Tibial nerve (tissue), 4 donors: ENCODE data around the gene SYCP2L. TPM values are rescaled to one million over a fixed set of nuclear protein-coding genes. Genes with fewer than 3 reads are reported as not detected.
"Not testable (repeated sequence)": the region's sequence is repeated elsewhere in the genome, so short reads cannot be mapped to it uniquely, and the experiment has no call there.

Experiments
- DNase-seq, 2 donors: peaks; one replicate each; pipeline ENCODE4 v3.0.0-alpha.2; 2019; ENCODE audit warnings: low spot score in 2 of 2
- H3K27ac ChIP-seq, 4 donors: fragments of 200-600 bp; sonication (generic) in 3 of 4; one replicate each; pipeline ENCODE4 v1.5.1; 2017 to 2019; ENCODE audit warnings: mild to moderate bottlenecking in 1 of 4
- H3K27me3 ChIP-seq, 2 donors: fragments of 200-600 bp; sonication (generic) in 1 of 2; one replicate each; pipeline versions ENCODE4 v1.5.1 to v1.6.0; 2017 to 2019
- H3K36me3 ChIP-seq, 3 donors: fragments of 200-600 bp; sonication (generic); one replicate each; pipeline ENCODE4 v1.5.1; 2018 to 2019
- H3K4me1 ChIP-seq, 4 donors: fragments of 200-600 bp; sonication (generic) in 3 of 4; one replicate each; pipeline ENCODE4 v1.5.1; 2017 to 2019
- H3K4me3 ChIP-seq, 4 donors: fragments of 200-600 bp; sonication (generic) in 3 of 4; one replicate each; pipeline ENCODE4 v1.5.1; 2017 to 2019; ENCODE audit warnings: mild to moderate bottlenecking in 1 of 4, moderate library complexity in 1 of 4
- H3K9me3 ChIP-seq, 4 donors: fragments of 200-600 bp; sonication (generic) in 3 of 4; one replicate each; pipeline ENCODE4 v1.5.1; 2017 to 2019
- EP300 ChIP-seq, 2 donors: sonication (generic); formaldehyde crosslinking; IDR thresholded peaks; one replicate each; pipeline ENCODE4 v1.6.1; 2017; ENCODE audit warnings: antibody characterized with exemption in 2 of 2, mild to moderate bottlenecking in 1 of 2
- POLR2A ChIP-seq, 2 donors: fragments of 450-650 bp; IDR thresholded peaks; one replicate each; pipeline ENCODE4 v1.6.1; 2017; ENCODE audit warnings: antibody characterized with exemption in 2 of 2, mild to moderate bottlenecking in 2 of 2, moderate library complexity in 2 of 2
- WGBS, 2 donors: methylation state at CpG; one replicate each; pipeline ENCODE4 v1.1.5; 2018; 5-methylcytosine and 5-hydroxymethylcytosine counted together
- total RNA-seq, 4 donors: library from RNA; depleted of rRNA; stranded (reverse); fragments of >200 nt; gene quantifications; one replicate each; pipeline ENCODE4 v1.1.0, GENCODE V29; 2016
- TF ChIP-seq, protein P1 (sequence below), 5 experiments: fragments of 200-600 bp in 3 of 5; fragments of 450-650 bp in 2 of 5; sonication (generic) in 3 of 5; IDR thresholded peaks; one replicate each; pipeline ENCODE4 v1.5.1; 2016 to 2019; ENCODE audit warnings: antibody characterized with exemption in 5 of 5, mild to moderate bottlenecking in 3 of 5, moderate library complexity in 2 of 5

Gene SYCP2L
- total RNA-seq, 4 donors from 2014 or later: 2.0 to 3.9 (median 3.5) TPM

DNA sequence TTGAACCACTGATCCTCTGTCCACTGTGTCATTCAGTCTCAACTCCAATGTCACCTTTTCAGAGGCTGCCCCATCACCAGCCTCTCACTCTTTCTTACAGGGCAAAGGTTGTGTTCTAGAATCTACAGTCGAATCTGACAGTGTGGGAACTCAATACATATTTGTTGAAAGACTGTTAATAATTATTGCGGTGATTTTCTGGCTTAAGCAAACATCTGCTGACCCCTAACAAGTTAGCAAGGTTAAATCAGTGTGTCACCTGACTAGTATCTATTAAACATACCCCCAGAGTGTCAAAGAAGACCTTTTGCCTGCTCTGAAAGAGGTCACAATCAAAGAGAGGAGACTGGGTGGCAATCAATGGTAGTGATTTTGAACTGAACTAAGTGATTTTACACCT lies 115.3 kb downstream of the SYCP2L start:
- Histone ChIP-seq H3K4me3 (no peak overlapping the region), H3K36me3 (no peaks in the 10 kb centered on the region), H3K27me3 (no peaks in the 10 kb centered on the region), H3K4me1 (peaks cover 0 to 8% (median 0%) of the 10 kb centered on the region in 4 donors), H3K9me3 (no peaks in the 10 kb centered on the region), H3K27ac (no peak overlapping the region)
- TF ChIP-seq, protein P1, sequence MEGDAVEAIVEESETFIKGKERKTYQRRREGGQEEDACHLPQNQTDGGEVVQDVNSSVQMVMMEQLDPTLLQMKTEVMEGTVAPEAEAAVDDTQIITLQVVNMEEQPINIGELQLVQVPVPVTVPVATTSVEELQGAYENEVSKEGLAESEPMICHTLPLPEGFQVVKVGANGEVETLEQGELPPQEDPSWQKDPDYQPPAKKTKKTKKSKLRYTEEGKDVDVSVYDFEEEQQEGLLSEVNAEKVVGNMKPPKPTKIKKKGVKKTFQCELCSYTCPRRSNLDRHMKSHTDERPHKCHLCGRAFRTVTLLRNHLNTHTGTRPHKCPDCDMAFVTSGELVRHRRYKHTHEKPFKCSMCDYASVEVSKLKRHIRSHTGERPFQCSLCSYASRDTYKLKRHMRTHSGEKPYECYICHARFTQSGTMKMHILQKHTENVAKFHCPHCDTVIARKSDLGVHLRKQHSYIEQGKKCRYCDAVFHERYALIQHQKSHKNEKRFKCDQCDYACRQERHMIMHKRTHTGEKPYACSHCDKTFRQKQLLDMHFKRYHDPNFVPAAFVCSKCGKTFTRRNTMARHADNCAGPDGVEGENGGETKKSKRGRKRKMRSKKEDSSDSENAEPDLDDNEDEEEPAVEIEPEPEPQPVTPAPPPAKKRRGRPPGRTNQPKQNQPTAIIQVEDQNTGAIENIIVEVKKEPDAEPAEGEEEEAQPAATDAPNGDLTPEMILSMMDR (IDR thresholded peaks at IDR 0.05): no peak
- TF ChIP-seq EP300 (IDR thresholded peaks at IDR 0.05) (no peak), POLR2A (IDR thresholded peaks at IDR 0.05) (no peak)
- DNase-seq: no peak
- WGBS, 2 donors: 87 to 90% methylated on average over 2 of the region's 2 CpGs

DNA sequence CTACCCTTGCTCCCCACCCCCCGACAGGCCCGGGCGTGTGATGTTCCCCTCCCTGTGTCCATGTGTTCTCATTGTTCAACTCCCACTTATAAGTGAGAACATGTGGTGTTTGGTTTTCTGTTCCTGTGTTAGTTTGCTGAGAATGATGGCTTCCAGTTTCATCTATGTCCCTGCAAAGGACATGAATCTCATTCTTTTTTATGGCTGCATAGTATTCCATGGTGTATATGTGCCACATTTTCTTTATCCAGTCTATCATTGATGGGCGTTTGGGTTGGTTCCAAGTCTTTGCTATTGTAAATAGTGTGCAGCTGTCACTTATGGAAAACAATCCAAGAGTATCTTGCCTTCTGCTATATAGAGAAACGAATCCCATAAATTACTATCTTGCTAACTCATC lies 116.4 kb downstream of the SYCP2L start:
- not testable (repeated sequence) for H3K4me3 ChIP-seq, DNase-seq
- WGBS, 2 donors: 91 to 94% methylated on average over 5 of the region's 5 CpGs

DNA sequence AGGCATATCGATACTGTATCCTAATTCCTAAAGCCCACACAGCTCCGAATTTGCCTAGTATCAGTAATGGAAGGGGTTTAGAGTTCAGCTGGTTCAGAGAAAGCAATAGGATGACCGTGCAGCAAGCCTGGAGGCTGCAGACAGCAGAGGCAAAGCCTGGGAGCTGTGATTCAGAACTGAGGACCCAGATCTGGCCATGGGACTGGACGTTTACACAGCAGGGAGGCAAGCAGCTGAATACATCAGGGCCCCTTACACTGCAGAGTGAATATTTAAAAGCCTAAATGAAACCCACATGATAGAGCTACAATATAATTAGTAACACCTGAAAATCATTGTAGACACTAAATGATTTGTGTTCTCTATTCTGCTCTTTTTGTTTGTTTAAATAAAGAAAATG lies 119.2 kb downstream of the SYCP2L start:
- WGBS, 2 donors: 56 to 59% methylated on average over 4 of the region's 4 CpGs
- Histone ChIP-seq H3K9me3 (no peaks in the 10 kb centered on the region), H3K4me3 (no peak overlapping the region), H3K27me3 (no peaks in the 10 kb centered on the region), H3K4me1 (peaks cover 0 to 4% (median 0%) of the 10 kb centered on the region in 4 donors), H3K27ac (no peak overlapping the region), H3K36me3 (no peaks in the 10 kb centered on the region)
- no peak for DNase-seq
- no peak for TF ChIP-seq EP300 (IDR thresholded peaks at IDR 0.05)
- TF ChIP-seq POLR2A (IDR thresholded peaks at IDR 0.05): no peak
- TF ChIP-seq, protein P1 (IDR thresholded peaks at IDR 0.05): no peak

More for the DNA sequence above, 116.4 kb downstream of the SYCP2L start:
- H3K36me3 ChIP-seq, H3K4me1 ChIP-seq, H3K9me3 ChIP-seq, H3K27me3 ChIP-seq, H3K27ac ChIP-seq: not testable (repeated sequence)

DNA sequence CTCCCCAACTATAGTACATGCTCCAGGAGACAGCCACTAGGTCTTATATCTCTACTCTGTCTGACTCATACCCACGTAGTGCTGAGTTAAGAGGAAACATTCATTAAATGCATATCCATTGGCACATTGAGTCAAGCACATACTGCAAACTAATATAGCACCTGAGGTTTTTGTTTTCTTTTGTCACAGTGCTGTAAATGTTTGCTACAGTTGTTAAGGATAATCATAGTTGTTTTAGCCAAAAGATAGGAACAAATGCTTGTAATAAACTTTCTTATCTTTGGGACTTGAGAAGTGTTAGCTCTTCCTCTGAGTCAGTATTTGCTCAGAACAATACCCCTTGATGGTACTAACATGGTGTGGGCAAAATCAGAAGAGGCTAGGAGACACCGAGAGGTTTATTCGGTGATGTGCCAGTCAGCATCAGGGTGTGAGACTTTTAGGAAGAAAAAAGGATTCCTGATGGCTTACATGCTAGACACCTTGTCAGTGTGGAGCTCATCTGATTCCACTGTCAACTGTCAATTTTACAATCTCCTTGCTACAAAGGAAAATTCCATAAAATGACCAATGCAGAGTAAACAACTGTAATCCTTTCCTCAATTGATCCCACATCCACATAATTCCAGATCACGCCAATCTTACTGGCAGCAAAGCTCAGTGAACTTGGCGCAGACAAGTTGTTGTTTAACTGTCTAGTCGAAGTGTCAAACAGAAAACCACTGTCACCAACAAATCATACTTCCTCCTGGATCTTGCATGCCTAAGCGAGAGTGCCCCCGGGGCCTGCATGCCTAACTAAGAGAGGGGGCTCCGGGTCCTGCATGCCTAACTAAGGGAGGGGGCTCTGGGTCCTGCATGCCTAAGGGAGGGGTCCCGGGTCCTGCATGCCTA lies 121.1 kb downstream of the SYCP2L start:
- no peak overlapping the region for H3K4me3 ChIP-seq
- H3K4me1 ChIP-seq: peaks cover 0 to 4% (median 0%) of the 10 kb centered on the region in 4 donors
- H3K27me3 ChIP-seq: no peaks in the 10 kb centered on the region
- no peak for DNase-seq
- no peaks in the 10 kb centered on the region for H3K9me3 ChIP-seq
- TF ChIP-seq POLR2A (IDR thresholded peaks at IDR 0.05) (no peak), EP300 (IDR thresholded peaks at IDR 0.05) (no peak)
- TF ChIP-seq, protein P1 (IDR thresholded peaks at IDR 0.05): no peak
- no peak overlapping the region for H3K27ac ChIP-seq
- 72 to 73% methylated on average over 10 of the region's 10 CpGs for WGBS, 2 donors
- H3K36me3 ChIP-seq: no peaks in the 10 kb centered on the region

DNA sequence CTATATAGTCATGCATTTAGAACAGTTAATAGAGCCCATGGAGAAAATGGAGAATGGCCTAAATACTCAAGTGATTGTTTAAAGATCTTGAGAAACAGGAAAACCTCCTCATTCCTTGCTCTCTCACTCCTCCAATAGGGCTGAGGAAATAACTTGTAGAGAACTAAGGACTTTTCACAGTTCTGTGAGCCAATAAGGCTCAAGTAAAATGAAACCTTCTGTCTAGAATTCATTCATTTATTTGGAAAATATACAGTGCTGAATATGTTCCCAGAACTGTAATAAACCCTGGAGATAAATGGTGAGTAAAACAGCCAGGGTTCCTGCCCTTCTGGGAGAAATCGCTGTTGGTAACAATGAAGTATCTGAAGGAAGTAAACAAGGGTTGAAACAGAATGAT lies 122.0 kb downstream of the SYCP2L start:
- Histone ChIP-seq H3K27ac (no peak overlapping the region), H3K4me3 (no peak overlapping the region), H3K36me3 (no peaks in the 10 kb centered on the region), H3K4me1 (peaks cover 0 to 4% (median 0%) of the 10 kb centered on the region in 4 donors), H3K9me3 (no peaks in the 10 kb centered on the region), H3K27me3 (no peaks in the 10 kb centered on the region)
- DNase-seq: no peak
- 23 to 30% methylated on average over 1 of the region's 1 CpG for WGBS, 2 donors
- TF ChIP-seq, protein P1 (IDR thresholded peaks at IDR 0.05): no peak
- no peak for TF ChIP-seq EP300 (IDR thresholded peaks at IDR 0.05)
- no peak for TF ChIP-seq POLR2A (IDR thresholded peaks at IDR 0.05)
